ENCODE data around the gene MIGA1.
A peak's percentile ranks its signal among the peaks of the same experiment; 100 is the strongest.
"Not testable (repeated sequence)": the region's sequence is repeated elsewhere in the genome, so short reads cannot be mapped to it uniquely, and the experiment has no call there.

Gene MIGA1

DNA sequence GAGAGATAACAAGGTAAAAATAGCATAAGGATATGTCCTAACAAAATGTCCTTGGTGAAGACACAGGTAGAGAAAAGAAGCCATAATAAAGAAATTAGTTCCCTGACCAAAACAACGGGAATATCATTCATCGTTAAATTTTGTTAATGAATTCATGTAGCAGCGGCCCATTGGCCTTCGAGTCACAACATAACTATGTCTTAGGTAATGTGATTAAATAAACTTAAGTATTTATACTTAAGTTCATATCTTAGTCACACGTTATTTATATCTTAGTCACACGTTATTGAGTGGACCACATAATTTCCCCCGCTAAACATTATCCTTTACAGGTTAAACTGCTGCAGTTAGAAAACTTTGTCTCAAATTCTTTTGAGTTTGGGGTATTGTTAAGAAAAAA, 110.2 kb downstream of the MIGA1 start:
- peak; percentile 46 for FAIRE-seq
- DNase-seq (ENCODE audit: insufficient read length) = no peak
- no peak for TF ChIP-seq POLR2AphosphoS5 (IDR thresholded peaks at IDR 0.05; ENCODE audit: low read depth, low read length)
- TF ChIP-seq POLR2A (IDR thresholded peaks at IDR 0.05; ENCODE audit: low read depth, low read length) = no peak
- no peak for TF ChIP-seq TAF1 (IDR thresholded peaks at IDR 0.05; ENCODE audit: borderline replicate concordance, low read depth, low read length)

DNA sequence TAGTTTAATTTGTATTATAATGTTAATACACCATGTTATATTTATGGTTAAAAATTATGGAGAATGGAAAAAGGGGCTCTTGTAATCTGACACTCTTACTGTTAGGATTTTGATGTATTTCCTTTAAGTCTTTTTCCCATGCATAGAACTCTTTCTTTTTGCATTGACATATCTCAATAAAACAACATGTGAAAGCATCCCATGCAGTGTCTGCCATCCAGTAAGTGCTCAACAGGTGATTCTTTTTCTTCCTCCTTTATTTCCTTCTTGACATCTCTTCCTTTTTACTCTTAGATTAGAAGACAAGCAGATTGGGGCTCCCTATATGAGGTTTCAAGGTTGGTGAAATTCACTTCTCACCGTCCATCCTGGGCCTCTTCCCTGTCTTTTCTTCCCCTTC, 111.8 kb downstream of the MIGA1 start:
- DNase-seq (ENCODE audit: insufficient read length) (no peak), FAIRE-seq (no peak)
- TF ChIP-seq POLR2AphosphoS5 (IDR thresholded peaks at IDR 0.05; ENCODE audit: low read depth, low read length) = no peak
- no peak for TF ChIP-seq TAF1 (IDR thresholded peaks at IDR 0.05; ENCODE audit: borderline replicate concordance, low read depth, low read length)
- TF ChIP-seq POLR2A (IDR thresholded peaks at IDR 0.05; ENCODE audit: low read depth, low read length) = no peak

DNA sequence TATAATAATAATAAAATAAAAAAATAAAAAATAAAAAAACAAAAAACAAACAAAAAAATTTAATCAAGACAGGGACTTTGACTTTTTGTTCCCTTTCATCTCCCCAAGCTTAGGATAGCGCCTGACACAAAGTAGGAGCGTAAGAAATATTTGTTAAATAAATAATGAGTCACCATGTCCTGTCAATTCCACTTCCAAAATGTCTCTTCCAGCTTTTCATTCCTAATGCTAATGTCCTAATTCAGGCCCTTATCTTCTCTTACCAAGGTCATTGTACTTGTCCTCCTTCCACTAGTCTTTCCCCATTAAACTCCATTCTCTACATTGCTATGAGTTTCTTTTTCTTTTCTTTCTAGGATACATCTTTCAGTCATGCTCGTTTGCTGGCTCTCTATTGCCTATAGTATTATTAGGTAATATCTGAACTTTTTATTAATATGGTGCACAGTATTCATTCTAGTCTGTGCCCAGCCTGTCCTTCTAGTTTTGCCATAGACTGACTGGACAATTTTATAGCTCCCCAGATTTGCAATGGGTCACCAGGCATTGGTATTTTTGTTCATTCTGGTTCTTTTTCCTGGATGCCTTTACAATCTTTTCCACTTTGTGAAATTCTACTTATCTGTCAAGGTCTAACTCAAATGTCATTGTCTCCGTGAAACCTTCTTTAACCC, 120.3 kb downstream of the MIGA1 start:
- TF ChIP-seq POLR2A (IDR thresholded peaks at IDR 0.05; ENCODE audit: low read depth, low read length) (no peak), TAF1 (IDR thresholded peaks at IDR 0.05; ENCODE audit: borderline replicate concordance, low read depth, low read length) (no peak), POLR2AphosphoS5 (IDR thresholded peaks at IDR 0.05; ENCODE audit: low read depth, low read length) (no peak)

DNA sequence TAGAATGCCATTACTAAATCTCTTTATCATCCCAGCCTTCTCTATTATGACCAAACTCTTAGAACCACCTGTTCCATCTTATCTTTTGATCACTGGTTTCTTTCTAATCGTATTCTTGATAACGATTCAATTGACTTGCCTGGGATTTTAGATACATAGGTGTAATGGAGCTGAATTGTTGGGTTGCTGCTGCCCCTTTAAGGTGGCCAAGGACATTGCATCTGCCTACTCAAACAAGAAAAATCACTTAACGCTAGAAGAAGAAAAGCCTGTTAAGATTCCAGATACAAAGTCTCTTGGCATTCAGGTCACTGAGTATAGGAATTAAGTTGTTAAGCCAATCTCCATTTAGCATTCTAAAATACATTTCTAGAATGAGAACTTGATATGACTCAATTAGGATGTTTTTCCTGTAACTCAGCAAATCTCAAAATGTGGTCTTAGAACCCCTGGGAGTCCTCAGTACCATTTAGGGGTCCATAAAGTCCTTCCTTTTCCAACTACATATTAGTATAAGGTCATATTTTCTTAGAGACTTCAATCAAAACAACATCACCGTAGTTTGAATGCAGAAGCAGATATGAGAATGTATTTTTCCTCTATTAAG, 121.3 kb downstream of the MIGA1 start:
- TF ChIP-seq POLR2AphosphoS5 (IDR thresholded peaks at IDR 0.05; ENCODE audit: low read depth, low read length) = no peak
- no peak for TF ChIP-seq TAF1 (IDR thresholded peaks at IDR 0.05; ENCODE audit: borderline replicate concordance, low read depth, low read length)
- TF ChIP-seq POLR2A (IDR thresholded peaks at IDR 0.05; ENCODE audit: low read depth, low read length) = no peak
- DNase-seq (ENCODE audit: insufficient read length) (no peak), FAIRE-seq (peak; percentile 78)

More for the DNA sequence above, 120.3 kb downstream of the MIGA1 start:
- no peak for FAIRE-seq
- DNase-seq (ENCODE audit: insufficient read length) = no peak

DNA sequence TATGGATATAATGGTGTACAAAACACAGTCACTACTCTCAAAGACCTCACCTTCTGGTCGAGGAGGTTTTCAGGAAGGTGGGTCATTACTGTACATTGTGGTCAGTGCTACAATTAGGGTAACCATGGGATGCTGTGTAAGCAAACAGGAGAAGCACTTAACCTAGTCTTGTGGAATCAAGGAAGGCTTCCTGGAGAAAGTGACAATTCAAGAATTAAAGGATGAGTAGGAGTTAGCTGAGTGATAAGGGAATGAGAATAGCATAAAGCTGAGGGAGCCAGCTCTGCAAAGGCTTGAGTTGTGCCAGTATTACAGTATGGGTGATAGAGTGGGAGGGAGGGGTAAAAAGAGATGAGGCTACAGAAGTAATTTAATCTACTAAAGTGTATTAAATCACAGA, 126.2 kb downstream of the MIGA1 start:
- DNase-seq (ENCODE audit: insufficient read length) (no peak), FAIRE-seq (no peak)
- TF ChIP-seq TAF1 (IDR thresholded peaks at IDR 0.05; ENCODE audit: borderline replicate concordance, low read depth, low read length) (no peak), POLR2AphosphoS5 (IDR thresholded peaks at IDR 0.05; ENCODE audit: low read depth, low read length) (no peak)

DNA sequence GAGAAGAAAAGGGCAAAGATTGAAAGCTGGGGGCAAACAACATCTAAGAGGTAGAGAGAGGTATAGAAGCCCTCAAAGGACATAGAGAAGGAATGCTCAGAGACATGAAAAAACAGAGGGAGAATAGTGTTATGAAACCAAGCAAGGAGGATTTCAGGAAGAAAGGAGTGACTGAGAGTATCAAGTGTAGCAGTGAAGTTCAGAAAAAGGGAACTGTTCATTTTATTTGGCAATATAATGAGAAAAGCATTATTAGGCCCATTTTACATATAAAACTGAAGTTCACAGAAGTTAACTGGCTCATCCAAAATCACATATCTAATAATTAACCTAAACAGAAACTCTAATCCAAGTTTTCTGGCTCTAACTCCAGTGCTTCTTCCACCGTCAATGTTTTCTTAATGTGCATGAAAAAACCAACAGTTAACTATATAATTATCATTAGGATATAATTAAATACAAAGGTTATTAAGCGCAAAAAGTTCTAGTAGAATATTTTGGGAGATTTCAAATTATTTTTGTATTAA, 126.6 kb downstream of the MIGA1 start:
- DNase-seq (ENCODE audit: insufficient read length) = no peak
- FAIRE-seq = no peak
- TF ChIP-seq POLR2AphosphoS5 (IDR thresholded peaks at IDR 0.05; ENCODE audit: low read depth, low read length) (no peak), TAF1 (IDR thresholded peaks at IDR 0.05; ENCODE audit: borderline replicate concordance, low read depth, low read length) (no peak), POLR2A (IDR thresholded peaks at IDR 0.05; ENCODE audit: low read depth, low read length) (no peak)

DNA sequence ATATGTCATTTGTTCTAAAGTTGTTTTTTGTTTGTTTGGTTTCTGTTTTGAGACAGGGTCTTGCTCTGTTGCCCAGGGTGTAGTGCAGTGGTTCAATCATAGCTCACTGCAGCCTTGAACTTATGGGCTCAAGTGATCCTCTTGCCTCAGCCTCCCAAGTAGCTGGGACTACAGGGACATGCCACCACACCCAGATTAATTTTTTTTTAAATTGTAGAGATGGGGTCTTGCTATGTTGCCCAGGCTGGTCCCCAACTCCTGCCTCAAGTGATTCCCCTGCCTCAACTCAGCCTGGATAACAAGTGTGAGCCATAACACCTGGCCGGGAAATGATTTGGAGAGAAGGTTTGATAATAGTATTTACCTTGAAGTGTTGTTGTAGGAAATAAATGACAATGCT, 127.2 kb downstream of the MIGA1 start:
- no peak for DNase-seq (ENCODE audit: insufficient read length)
- TF ChIP-seq TAF1 (IDR thresholded peaks at IDR 0.05; ENCODE audit: borderline replicate concordance, low read depth, low read length) (no peak), POLR2A (IDR thresholded peaks at IDR 0.05; ENCODE audit: low read depth, low read length) (no peak), POLR2AphosphoS5 (IDR thresholded peaks at IDR 0.05; ENCODE audit: low read depth, low read length) (no peak)
- FAIRE-seq = no peak

DNA sequence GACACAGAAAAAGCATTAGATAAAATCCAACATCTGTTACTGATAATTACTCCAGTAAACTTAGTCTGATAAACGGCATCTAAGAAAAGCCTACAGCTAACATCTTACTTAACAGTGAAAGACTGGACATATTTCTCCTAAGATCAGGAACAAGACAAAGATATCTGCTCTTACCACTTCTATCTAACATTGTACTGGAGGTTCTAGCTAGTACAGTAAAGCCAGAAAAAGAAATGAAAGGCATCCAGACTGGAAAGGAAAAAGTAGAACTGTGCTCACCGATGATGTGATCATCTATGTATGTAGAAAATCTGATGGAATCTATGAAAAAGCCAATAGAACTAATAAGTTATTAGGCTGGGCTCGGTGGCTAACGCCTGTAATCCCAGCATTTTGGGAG, 130.7 kb downstream of the MIGA1 start:
- no peak for FAIRE-seq
- no peak for DNase-seq (ENCODE audit: insufficient read length)
- TF ChIP-seq POLR2A (IDR thresholded peaks at IDR 0.05; ENCODE audit: low read depth, low read length) (no peak), POLR2AphosphoS5 (IDR thresholded peaks at IDR 0.05; ENCODE audit: low read depth, low read length) (no peak), TAF1 (IDR thresholded peaks at IDR 0.05; ENCODE audit: borderline replicate concordance, low read depth, low read length) (no peak)

DNA sequence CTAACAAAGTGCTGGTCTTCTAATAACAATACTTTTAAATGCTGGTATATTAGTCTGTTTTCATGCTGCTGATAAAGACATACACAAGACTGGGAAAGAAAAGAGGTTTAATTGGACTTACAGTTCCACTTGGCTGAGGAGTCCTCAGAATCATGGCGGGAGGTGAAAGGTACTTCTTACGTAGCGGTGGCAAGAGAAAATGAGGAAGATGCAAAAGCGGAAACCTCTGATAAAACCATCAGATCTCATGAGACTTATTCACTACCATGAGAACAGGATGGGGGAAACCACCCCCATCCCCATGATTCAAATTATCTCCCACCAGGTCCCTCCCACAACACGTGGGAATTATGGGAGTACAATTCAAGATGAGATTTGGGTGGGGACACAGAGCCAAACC, 139.5 kb downstream of the MIGA1 start:
- FAIRE-seq; DNase-seq (ENCODE audit: insufficient read length): not testable (repeated sequence)

DNA sequence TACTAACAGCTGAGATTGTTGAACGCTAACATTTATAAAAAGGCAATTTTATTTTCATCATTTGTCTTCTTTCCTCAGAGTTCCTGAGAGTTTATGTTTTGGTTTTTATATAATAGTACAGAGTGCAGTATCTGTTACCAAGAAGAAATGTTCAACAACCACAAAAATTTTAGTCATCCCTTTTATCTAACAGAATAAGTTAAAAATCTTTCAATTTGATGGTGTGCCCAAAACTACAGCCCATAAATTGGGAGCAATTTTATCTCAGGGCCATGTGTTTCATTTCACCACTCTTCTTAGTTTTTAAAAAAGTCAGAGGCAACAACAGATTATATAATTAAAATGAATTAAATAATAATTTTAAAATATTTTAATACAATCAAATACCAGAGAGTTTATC, 146.1 kb downstream of the MIGA1 start:
- DNase-seq (ENCODE audit: insufficient read length) (no peak), FAIRE-seq (no peak)
- TF ChIP-seq TAF1 (IDR thresholded peaks at IDR 0.05; ENCODE audit: borderline replicate concordance, low read depth, low read length) (no peak), POLR2A (IDR thresholded peaks at IDR 0.05; ENCODE audit: low read depth, low read length) (no peak), POLR2AphosphoS5 (IDR thresholded peaks at IDR 0.05; ENCODE audit: low read depth, low read length) (no peak)

DNA sequence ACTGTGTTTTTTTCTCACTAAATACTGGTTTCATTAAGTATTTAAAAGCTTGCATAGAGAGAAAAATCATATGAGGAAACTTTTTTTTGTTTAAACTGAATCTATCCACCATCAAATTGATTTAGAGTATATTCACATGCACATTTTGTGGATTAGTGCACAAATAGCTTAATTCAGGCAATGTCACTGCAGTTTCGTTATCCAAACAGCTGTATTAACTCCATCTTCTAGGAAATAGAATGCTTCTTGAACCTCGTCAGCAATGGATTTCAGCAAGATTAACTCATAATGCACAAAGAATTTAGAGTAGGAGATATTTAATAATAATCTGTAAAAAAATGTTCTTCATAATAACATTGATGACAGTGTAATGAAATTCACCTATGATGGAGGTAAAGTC, 146.5 kb downstream of the MIGA1 start:
- TF ChIP-seq POLR2AphosphoS5 (IDR thresholded peaks at IDR 0.05; ENCODE audit: low read depth, low read length) (no peak), TAF1 (IDR thresholded peaks at IDR 0.05; ENCODE audit: borderline replicate concordance, low read depth, low read length) (no peak), POLR2A (IDR thresholded peaks at IDR 0.05; ENCODE audit: low read depth, low read length) (no peak)
- peak; percentile 44 for FAIRE-seq
- DNase-seq (ENCODE audit: insufficient read length) = no peak

DNA sequence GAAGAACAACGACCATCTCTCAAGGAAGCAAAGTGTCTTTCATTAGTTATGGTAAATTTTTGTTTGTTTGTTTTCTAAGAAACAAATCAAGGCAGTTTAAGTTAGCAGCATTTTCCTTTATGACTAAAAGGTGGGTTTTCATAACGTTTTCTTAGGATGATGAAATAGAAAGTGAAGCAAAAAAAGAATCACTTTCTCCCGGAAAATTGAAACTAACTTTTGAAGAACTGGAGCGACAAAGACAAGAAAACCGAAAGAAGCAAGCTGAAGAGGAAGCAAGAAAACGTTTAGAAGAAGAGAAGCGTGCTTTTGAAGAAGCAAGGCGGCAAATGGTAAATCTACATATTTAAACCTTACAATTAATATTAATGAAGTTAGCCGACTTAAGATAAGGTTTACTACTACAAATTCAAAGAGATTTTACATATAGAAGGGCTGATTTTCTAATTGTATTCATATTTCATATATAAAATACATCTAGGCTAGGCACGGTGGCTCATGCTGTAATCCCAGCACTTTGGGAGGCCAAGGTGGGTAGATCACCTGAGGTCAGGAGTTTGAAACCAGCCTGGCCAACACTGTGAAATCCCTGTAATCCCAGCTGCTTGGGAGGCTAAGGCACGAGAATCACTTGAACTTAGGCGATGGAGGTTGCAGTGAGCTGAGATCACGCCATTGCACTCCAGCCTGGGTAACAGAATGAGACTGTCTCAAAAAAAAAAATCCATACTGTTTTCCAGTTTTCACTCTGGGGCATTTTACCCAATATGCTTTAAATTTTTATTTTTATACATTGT, 147.3 kb downstream of the MIGA1 start:
- DNase-seq (ENCODE audit: insufficient read length) (peak; percentile 11), FAIRE-seq (peak; percentile 90)
- TF ChIP-seq TAF1 (IDR thresholded peaks at IDR 0.05; ENCODE audit: borderline replicate concordance, low read depth, low read length) (no peak), POLR2A (IDR thresholded peaks at IDR 0.05; ENCODE audit: low read depth, low read length) (no peak), POLR2AphosphoS5 (IDR thresholded peaks at IDR 0.05; ENCODE audit: low read depth, low read length) (no peak)
